Right lobe of liver (tissue), 6 donors: ENCODE results near the gene RNF150. TPM values are rescaled to one million over a fixed set of nuclear protein-coding genes. Genes with fewer than 3 reads are reported as not detected.

Source experiments
- ATAC-seq, 4 donors: fragments of 200-7000 bp; cut with Tn5 transposase; one replicate each; pipeline ENCODE4 v1.9.1; 2020; ENCODE audit warnings: mild to moderate bottlenecking in 4 of 4, moderate library complexity in 4 of 4
- DNase-seq, 3 donors: peaks; one replicate each; pipeline ENCODE4 v3.0.0-alpha.2; 2020
- H3K27ac ChIP-seq, 3 donors: fragments of 200-600 bp; one replicate each; pipeline ENCODE4 v1.8.0; 2022
- H3K27me3 ChIP-seq, 2 donors: fragments of 200-600 bp; one replicate each; pipeline ENCODE4 v1.8.0; 2022
- H3K36me3 ChIP-seq, 4 donors: fragments of 200-600 bp; sonication (generic) in 1 of 4; one replicate each; pipeline versions ENCODE4 v1.5.1 to v1.8.0; 2017 to 2022; ENCODE audit warnings: control low read depth in 1 of 4
- H3K4me1 ChIP-seq, 4 donors: fragments of 200-600 bp; sonication (generic) in 1 of 4; one replicate each; pipeline versions ENCODE4 v1.5.1 to v1.8.0; 2017 to 2022; ENCODE audit warnings: control low read depth in 1 of 4
- H3K4me3 ChIP-seq, 3 donors: fragments of 200-600 bp; one replicate each; pipeline ENCODE4 v1.8.0; 2022
- H3K9me3 ChIP-seq, 4 donors: fragments of 200-600 bp; sonication (generic) in 1 of 4; one replicate each; pipeline versions ENCODE4 v1.5.1 to v1.8.0; 2017 to 2022; ENCODE audit warnings: control low read depth in 1 of 4
- CTCF ChIP-seq, 4 donors: fragments of 200-600 bp in 3 of 4; fragments of 450-650 bp in 1 of 4; IDR thresholded peaks; one replicate each; pipeline versions ENCODE4 v1.5.1 to v1.8.0; 2016 to 2022; ENCODE audit warnings: antibody characterized with exemption in 4 of 4, mild to moderate bottlenecking in 2 of 4
- POLR2A ChIP-seq: fragments of 450-650 bp; IDR thresholded peaks from one replicate; pipeline ENCODE4 v1.6.1; 2017; ENCODE audit warnings: antibody characterized with exemption, mild to moderate bottlenecking
- WGBS: methylation state at CpG from one replicate; pipeline ENCODE4 v1.1.6; 2018; ENCODE audit warnings: low coverage, low lambda C conversion rate; ENCODE audit not compliant: insufficient coverage; ENCODE audit errors: missing lambda C conversion rate; 5-methylcytosine and 5-hydroxymethylcytosine counted together
- intact Hi-C, 2 donors: fragments of 100-400 bp; cut with DNase I; formaldehyde crosslinking; loops; one replicate each; pipeline versions ENCODE4 v1.11.2 to v1.14.1; 2022
- total RNA-seq, 6 experiments: library from RNA; depleted of rRNA in 2 of 6; stranded (reverse); fragments of >200 nt in 2 of 6; fragmentation: NEBNext Ultra II Directional in 3 of 6; extraction: Animal tissue kit (Norgen Biotek cat#: 25700) in 3 of 6; gene quantifications; one replicate each; pipeline versions ENCODE4 v1.1.0 to v1.2.4, GENCODE V29; 2016 to 2023
- donor health status: DM: no; HTN: yes; CAD: no.
- donor health status: DM: no; HTN: no; CAD: no.
- donor health status: DM: no; HTN: no; CAD: no.
- donor health status: DM: no; HTN: yes; CAD: no.
- donor health status: DM: no; HTN: yes; CAD: no.

The RNF150 gene
- total RNA-seq, 6 experiments from 2014 or later = 1.2 to 1.8 (median 1.5) TPM

- DNase-seq = no peak
- Histone ChIP-seq H3K4me1 (no peaks in the 10 kb centered on the region), H3K27me3 (no peaks in the 10 kb centered on the region), H3K36me3 (no peaks in the 10 kb centered on the region), H3K4me3 (no peak overlapping the region), H3K27ac (no peak overlapping the region), H3K9me3 (no peaks in the 10 kb centered on the region)
- 56% methylated on average over 1 of the region's 1 CpG for WGBS
- ATAC-seq = no peak
- intact Hi-C loops = no loop called here
- no peak for TF ChIP-seq POLR2A
- TF ChIP-seq CTCF (IDR thresholded peaks at IDR 0.05) = no peak
Measured at GRCh38 chr4:140844061-140844460, 289.2 kb downstream of the RNF150 start.

DNA sequence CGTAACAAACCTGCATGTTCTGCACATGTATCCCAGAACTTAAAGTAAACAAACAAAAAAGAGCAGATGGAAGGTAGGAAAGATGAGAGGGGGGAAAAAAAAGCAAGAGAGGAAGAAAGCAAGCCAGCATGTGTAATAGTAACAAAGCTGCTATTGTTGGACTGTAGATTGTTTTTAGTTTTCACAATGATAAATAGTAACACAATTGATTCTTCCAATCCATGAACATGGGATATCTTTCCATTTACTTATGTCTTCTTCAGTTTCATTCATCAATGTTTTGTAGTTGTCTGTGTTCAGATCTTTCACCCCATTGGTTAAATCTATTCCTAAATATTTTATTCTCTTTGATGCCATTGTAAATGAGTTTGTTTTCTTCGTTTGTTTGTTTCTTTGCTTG lies 292.1 kb downstream of the RNF150 start:
- H3K4me3 ChIP-seq = no peak overlapping the region
- no peaks in the 10 kb centered on the region for H3K9me3 ChIP-seq
- no peaks in the 10 kb centered on the region for H3K4me1 ChIP-seq
- WGBS = 56% methylated on average over 2 of the region's 2 CpGs
- TF ChIP-seq CTCF (IDR thresholded peaks at IDR 0.05) (no peak), POLR2A (no peak)
- ATAC-seq (no peak), DNase-seq (no peak)
- no peak overlapping the region for H3K27ac ChIP-seq
- H3K27me3 ChIP-seq = no peaks in the 10 kb centered on the region
- intact Hi-C loops = no loop called here
- H3K36me3 ChIP-seq = no peaks in the 10 kb centered on the region

GRCh38 chr4:140839888-140840790 lies 293.1 kb downstream of the RNF150 start:
- intact Hi-C loops = no loop called here
- DNase-seq (no peak), ATAC-seq (no peak)
- Histone ChIP-seq H3K9me3 (no peaks in the 10 kb centered on the region), H3K4me1 (no peaks in the 10 kb centered on the region), H3K27me3 (no peaks in the 10 kb centered on the region), H3K36me3 (no peaks in the 10 kb centered on the region), H3K4me3 (no peak overlapping the region), H3K27ac (no peak overlapping the region)
- no peak for TF ChIP-seq POLR2A
- no peak for TF ChIP-seq CTCF (IDR thresholded peaks at IDR 0.05)
- 59% methylated on average over 3 of the region's 4 CpGs for WGBS

DNA sequence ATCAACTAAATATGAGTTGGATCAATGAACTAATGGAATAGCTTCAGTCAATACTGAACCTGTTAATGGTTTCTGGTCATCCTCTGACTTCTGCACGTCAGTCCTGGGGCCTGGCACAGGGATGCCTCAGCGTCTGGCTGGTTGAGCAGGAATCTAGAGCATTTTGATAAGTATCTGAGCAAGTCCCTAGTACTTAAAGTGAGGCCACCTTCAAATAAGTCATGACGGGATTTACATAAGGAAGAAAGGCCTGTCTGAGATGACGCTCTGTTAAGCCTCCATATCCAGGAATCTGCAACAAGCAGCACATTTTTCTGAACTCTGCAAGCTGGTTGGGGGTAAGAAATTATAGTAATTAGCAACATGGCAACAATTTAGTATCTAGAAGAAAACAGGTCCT lies 293.9 kb downstream of the RNF150 start:
- intact Hi-C loops = no loop called here
- 63% methylated on average over 4 of the region's 4 CpGs for WGBS
- H3K27me3 ChIP-seq = no peaks in the 10 kb centered on the region
- no peak overlapping the region for H3K4me3 ChIP-seq
- DNase-seq = no peak
- H3K27ac ChIP-seq = no peak overlapping the region
- H3K36me3 ChIP-seq = no peaks in the 10 kb centered on the region
- TF ChIP-seq CTCF (IDR thresholded peaks at IDR 0.05) (no peak), POLR2A (no peak)
- no peaks in the 10 kb centered on the region for H3K4me1 ChIP-seq
- no peak for ATAC-seq
- no peaks in the 10 kb centered on the region for H3K9me3 ChIP-seq
